ENCODE results near the gene SLC45A1.

SLC45A1 gene

DNA sequence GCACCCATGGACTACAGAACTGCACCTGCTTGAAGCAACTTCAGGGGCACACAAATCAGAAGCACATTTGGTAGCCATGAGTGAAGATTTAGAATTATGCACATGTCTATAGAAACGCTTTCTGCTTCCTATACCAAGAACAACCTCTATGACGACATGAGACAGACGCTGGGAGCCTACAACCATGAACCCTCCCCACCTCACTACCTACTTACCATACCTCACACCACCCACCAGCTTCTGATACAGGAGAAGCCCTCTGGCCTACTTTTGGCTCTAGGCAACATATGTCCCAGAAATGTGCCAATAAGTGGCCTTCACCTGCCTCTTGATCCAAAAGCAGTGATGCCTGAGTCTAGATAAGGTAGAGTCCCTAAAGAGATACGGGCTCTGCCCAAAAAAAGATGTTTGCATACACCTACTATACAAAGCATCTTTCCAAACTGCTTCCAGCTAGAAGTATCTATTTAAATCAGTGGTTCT, 58.5 kb downstream of the SLC45A1 start:
- no peaks in the 10 kb centered on the region for H3K79me2 ChIP-seq (ENCODE audit: insufficient read depth, low read depth)
- no peak overlapping the region for H3K4me3 ChIP-seq (IDR thresholded peaks at IDR 0.05; ENCODE audit: insufficient read depth, low read depth, low read length)
- H3K36me3 ChIP-seq (ENCODE audit: insufficient read depth) = no peaks in the 10 kb centered on the region
- H4K20me1 ChIP-seq (ENCODE audit: insufficient read depth) = peaks cover 6% of the 10 kb centered on the region; the same call in 1 of the 2 replicates
- no peaks in the 10 kb centered on the region for H3K27me3 ChIP-seq (ENCODE audit: insufficient read depth, low read depth)
- H2AFZ ChIP-seq (ENCODE audit: low read depth) = no peak overlapping the region
- TF ChIP-seq, protein P1, sequence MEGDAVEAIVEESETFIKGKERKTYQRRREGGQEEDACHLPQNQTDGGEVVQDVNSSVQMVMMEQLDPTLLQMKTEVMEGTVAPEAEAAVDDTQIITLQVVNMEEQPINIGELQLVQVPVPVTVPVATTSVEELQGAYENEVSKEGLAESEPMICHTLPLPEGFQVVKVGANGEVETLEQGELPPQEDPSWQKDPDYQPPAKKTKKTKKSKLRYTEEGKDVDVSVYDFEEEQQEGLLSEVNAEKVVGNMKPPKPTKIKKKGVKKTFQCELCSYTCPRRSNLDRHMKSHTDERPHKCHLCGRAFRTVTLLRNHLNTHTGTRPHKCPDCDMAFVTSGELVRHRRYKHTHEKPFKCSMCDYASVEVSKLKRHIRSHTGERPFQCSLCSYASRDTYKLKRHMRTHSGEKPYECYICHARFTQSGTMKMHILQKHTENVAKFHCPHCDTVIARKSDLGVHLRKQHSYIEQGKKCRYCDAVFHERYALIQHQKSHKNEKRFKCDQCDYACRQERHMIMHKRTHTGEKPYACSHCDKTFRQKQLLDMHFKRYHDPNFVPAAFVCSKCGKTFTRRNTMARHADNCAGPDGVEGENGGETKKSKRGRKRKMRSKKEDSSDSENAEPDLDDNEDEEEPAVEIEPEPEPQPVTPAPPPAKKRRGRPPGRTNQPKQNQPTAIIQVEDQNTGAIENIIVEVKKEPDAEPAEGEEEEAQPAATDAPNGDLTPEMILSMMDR (conservative IDR thresholded peaks at IDR 0.05; ENCODE audit: low read depth, low read length) = no peak
- H3K4me1 ChIP-seq (ENCODE audit: low read depth, poor library complexity, severe bottlenecking) = no peaks in the 10 kb centered on the region
- H3K27ac ChIP-seq = no peak overlapping the region
- no peak overlapping the region for H3K9ac ChIP-seq
- H3K4me2 ChIP-seq = no peak overlapping the region

DNA sequence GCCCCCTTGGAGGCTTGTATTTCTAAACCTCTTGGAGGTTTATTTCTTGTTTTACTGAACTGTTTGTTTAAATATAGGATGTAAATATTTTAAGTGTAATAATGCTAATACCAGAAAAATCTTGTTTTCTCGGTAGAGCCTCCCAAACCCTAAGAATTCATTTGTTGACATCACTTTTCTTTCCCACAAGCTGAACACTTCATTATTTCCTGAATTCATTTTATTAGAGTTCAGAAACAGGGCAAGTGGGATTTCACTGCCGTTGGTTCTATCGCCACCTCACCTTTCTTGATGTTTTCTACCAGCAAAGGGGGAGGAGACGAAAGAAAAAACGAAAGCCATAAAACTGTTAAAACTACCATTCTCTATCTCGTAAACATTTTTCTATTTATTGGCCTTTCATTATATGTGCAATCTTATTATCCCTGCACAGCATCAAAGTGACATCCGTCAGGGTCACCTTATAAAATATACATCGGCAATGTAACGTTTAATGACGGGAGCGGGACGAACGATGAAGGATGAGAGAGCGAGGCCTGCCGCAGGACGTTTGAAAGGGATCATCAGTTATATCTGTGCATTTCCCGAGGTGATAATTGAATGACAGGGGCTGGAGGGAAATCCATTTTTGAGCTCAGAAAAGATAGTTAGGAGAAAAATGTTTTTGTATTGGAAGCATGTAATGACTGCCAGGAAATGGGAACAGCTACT, 59.5 kb downstream of the SLC45A1 start:
- peaks cover 6% of the 10 kb centered on the region; the same call in 1 of the 2 replicates for H4K20me1 ChIP-seq (ENCODE audit: insufficient read depth)
- H3K79me2 ChIP-seq (ENCODE audit: insufficient read depth, low read depth) = no peaks in the 10 kb centered on the region

DNA sequence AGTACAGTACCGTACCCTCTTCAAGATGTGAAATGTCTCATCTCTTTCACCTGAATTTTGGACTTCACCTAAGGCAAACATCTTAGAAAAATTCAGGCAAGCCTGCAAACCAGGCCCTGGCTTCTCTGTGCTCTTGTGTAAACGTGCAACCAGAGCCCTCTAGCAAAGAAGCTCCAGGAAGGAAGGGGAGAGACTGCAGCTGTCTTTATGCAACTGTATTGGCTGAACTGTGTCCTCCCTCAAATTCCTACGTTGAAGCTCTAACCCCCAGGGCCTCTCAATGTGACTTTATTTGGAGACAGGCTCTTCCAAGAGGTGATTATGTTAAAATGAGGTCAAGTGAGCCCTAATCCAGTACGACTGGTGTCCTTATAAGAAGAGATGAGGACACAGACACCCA, 60.3 kb downstream of the SLC45A1 start:
- no peak overlapping the region for H3K27ac ChIP-seq
- no peaks in the 10 kb centered on the region for H3K4me1 ChIP-seq (ENCODE audit: low read depth, poor library complexity, severe bottlenecking)
- H3K79me2 ChIP-seq (ENCODE audit: insufficient read depth, low read depth) = no peaks in the 10 kb centered on the region
- TF ChIP-seq, protein P1 (conservative IDR thresholded peaks at IDR 0.05; ENCODE audit: low read depth, low read length) = no peak
- no peak overlapping the region for H2AFZ ChIP-seq (ENCODE audit: low read depth)
- H3K4me3 ChIP-seq (IDR thresholded peaks at IDR 0.05; ENCODE audit: insufficient read depth, low read depth, low read length) = no peak overlapping the region
- no peaks in the 10 kb centered on the region for H3K27me3 ChIP-seq (ENCODE audit: insufficient read depth, low read depth)
- H3K36me3 ChIP-seq (ENCODE audit: insufficient read depth) = no peaks in the 10 kb centered on the region
- no peak overlapping the region for H3K9ac ChIP-seq
- H4K20me1 ChIP-seq (ENCODE audit: insufficient read depth) = 0 out of 2 replicates have a peak, but pooled peaks cover under 1% of the 10 kb centered on the region
- H3K4me2 ChIP-seq = no peak overlapping the region

More for the DNA sequence above, 59.5 kb downstream of the SLC45A1 start:
- no peaks in the 10 kb centered on the region for H3K27me3 ChIP-seq (ENCODE audit: insufficient read depth, low read depth)
- H3K4me1 ChIP-seq (ENCODE audit: low read depth, poor library complexity, severe bottlenecking) = no peaks in the 10 kb centered on the region
- H3K36me3 ChIP-seq (ENCODE audit: insufficient read depth) = no peaks in the 10 kb centered on the region
- TF ChIP-seq, protein P1 (conservative IDR thresholded peaks at IDR 0.05; ENCODE audit: low read depth, low read length) = no peak
- H3K27ac ChIP-seq = no peak overlapping the region
- H3K9ac ChIP-seq = no peak overlapping the region
- H2AFZ ChIP-seq (ENCODE audit: low read depth) = no peak overlapping the region
- H3K4me3 ChIP-seq (IDR thresholded peaks at IDR 0.05; ENCODE audit: insufficient read depth, low read depth, low read length) = no peak overlapping the region
- H3K4me2 ChIP-seq = no peak overlapping the region

DNA sequence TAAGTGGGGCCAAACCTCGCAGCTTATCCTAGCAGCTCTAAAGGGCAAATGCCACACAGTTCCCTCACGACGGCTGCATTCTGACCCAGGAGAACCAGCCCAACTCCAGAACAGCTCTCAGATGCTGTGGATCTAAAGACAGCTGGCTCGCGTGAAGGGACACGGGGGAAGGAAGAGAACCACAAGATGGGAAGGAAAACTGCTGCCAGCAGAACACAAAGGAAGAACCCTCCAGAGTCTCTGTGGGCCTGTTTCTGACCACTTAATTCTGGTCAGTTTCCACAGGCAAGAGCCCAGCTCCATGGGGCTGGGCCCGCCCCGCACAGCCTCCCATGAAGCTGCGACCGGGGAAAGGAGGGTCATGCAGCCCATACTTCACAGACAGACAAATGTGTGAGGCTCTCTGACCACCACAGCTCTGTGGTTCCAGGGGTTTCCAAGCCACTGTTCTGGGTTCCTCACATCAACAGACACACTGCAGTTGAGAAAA, 61.1 kb downstream of the SLC45A1 start:
- H4K20me1 ChIP-seq (ENCODE audit: insufficient read depth) = no peaks in the 10 kb centered on the region
- no peaks in the 10 kb centered on the region for H3K79me2 ChIP-seq (ENCODE audit: insufficient read depth, low read depth)
- H3K4me3 ChIP-seq (IDR thresholded peaks at IDR 0.05; ENCODE audit: insufficient read depth, low read depth, low read length) = no peak overlapping the region
- no peak overlapping the region for H3K9ac ChIP-seq
- H3K36me3 ChIP-seq (ENCODE audit: insufficient read depth) = no peaks in the 10 kb centered on the region
- no peaks in the 10 kb centered on the region for H3K4me1 ChIP-seq (ENCODE audit: low read depth, poor library complexity, severe bottlenecking)
- no peak overlapping the region for H3K4me2 ChIP-seq
- no peaks in the 10 kb centered on the region for H3K27me3 ChIP-seq (ENCODE audit: insufficient read depth, low read depth)
- H3K27ac ChIP-seq = no peak overlapping the region
- no peak overlapping the region for H2AFZ ChIP-seq (ENCODE audit: low read depth)
- TF ChIP-seq, protein P1 (conservative IDR thresholded peaks at IDR 0.05; ENCODE audit: low read depth, low read length) = no peak
